ENCODE measurements around the gene TRPT1.

TRPT1 gene

GRCh38 chr11:64266339-64266738 is 40.4 kb upstream of the TRPT1 start:
- TF ChIP-seq CTCF (IDR thresholded peaks at IDR 0.05; ENCODE audit: extremely low read depth, missing control alignments) = no peak
- DNase-seq (ENCODE audit: low spot score) = no peak

DNA sequence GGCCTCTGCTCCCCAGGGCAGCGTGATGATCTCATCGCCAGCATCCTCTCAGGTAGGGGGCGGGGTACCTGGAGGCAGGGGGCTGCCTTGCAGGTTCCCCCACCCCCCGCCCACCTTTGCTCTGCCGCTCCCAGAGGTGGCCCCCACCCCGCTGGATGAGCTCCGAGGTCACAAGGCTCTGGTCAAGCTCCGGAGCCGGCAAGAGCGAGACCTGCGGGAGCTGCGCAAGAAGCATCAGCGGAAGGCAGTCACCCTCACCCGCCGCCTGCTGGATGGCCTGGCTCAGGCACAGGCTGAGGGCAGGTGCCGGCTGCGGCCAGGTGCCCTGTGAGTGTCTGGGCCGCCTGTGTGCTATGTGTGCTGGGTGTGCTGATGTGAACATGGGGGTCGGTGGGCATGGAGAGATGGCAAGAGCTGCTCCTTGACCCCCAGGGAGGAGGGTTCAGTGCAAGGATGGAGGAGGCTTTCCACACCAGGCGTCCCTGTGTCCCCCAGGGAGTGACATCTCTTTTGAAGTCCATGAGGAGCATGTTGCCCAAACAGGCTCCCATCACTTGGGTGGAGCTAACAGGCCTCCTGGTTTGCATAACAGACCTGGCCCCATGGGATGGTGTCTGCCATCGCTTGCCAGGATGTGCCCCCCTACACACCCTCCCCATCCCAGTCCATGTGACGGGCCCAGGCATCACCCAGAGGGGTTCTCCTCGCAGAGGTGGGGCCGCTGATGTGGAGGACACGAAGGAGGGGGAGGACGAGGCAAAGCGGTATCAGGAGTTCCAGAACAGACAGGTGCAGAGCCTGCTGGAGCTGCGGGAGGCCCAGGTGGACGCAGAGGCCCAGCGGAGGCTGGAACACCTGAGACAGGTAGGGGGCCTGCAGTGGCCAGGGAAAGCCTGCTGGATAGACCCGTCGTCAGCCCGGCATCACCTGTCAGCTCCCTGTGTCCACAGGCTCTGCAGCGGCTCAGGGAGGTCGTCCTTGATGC is 39.5 kb upstream of the TRPT1 start:
- DNase-seq (ENCODE audit: low spot score) = no peak
- TF ChIP-seq CTCF (IDR thresholded peaks at IDR 0.05; ENCODE audit: extremely low read depth, missing control alignments) = no peak

GRCh38 chr11:64264371-64264852 is 38.4 kb upstream of the TRPT1 start:
- DNase-seq (ENCODE audit: low spot score) = no peak
- TF ChIP-seq CTCF (IDR thresholded peaks at IDR 0.05; ENCODE audit: extremely low read depth, missing control alignments) = no peak

DNA sequence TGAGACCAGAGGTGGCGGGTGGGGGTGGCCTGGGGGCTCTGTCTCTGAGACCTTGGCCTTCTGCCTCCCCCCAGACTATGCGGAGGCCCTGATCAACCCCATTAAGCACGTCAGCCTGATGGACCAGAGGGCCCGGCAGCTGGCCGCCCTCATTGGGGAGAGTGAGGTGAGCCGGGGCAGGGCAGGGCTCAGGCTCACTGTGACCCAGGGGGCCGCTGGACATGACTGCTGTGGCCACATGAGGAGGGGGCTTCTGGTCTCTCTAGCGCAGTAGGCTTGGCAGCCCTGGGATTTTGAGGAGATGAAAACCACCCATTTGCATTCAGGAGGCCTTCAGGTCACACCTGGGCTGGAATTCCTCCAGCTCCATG is 37.9 kb upstream of the TRPT1 start:
- DNase-seq (ENCODE audit: low spot score) = no peak
- TF ChIP-seq CTCF (IDR thresholded peaks at IDR 0.05; ENCODE audit: extremely low read depth, missing control alignments) = no peak

- DNase-seq (ENCODE audit: low spot score) = no peak
- TF ChIP-seq CTCF (IDR thresholded peaks at IDR 0.05; ENCODE audit: extremely low read depth, missing control alignments) = no peak
Observed at GRCh38 chr11:64263021-64263946, 37.3 kb upstream of the TRPT1 start.

DNA sequence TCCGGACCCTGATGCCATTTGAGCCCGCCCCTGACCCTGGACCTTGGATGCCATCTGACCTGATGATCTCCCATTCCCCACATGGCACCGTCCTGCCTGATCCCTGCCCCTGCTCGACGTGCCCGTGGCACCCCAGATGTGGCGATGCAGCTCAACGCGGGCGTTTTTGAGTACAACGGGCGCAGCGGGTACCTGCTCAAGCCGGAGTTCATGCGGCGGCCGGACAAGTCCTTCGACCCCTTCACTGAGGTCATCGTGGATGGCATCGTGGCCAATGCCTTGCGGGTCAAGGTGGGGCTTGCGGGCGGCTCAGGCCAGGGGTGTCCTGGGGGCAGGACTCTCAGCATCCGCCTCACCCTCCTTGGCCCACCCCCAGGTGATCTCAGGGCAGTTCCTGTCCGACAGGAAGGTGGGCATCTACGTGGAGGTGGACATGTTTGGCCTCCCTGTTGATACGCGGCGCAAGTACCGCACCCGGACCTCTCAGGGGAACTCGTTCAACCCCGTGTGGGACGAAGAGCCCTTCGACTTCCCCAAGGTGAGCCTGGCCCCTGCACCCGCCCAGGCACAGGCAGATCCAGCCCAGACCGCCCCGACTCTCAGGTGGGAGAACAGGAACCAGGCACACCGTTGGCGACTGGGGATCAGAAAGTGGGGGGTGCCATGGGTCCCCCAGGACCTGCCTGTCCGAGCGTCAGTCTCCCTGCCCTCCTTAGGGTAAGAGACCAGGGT is 36.5 kb upstream of the TRPT1 start:
- DNase-seq (ENCODE audit: low spot score) = no peak
- TF ChIP-seq CTCF (IDR thresholded peaks at IDR 0.05; ENCODE audit: extremely low read depth, missing control alignments) = no peak
